Measurements from ENCODE around the gene MALRD1. TPM values are rescaled to one million over a fixed set of nuclear protein-coding genes. Genes with fewer than 3 reads are reported as not detected.

The MALRD1 gene
- total and polyA plus RNA-seq, 2 of the 8 experiments (the other 6 are each of a cell fraction or from before 2014, with no cell fraction given), result 0.32 to 0.35 TPM

DNA sequence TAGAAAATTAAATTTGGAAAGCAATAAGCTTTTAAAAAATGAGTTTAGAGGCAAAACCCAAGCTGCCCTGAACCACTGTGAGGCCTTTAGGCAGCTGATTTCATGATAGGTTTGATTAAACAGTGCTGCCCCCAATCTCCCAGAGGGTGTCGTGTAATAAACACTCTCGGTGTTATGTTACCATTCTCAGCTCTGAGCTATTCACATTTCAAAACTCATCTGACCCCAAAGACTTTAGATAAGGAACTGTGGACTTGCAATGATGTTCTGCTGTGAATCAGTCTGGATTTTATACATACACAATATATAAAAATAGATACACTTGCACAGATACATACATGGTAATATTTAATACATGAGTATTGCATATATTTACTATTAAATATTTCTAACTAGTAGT is 120.4 kb downstream of the MALRD1 start:
- ChIA-PET CTCF (ENCODE audit: partially characterized antibody) (interaction anchor here (0.6 to 2.3 kb wide), 23 partner anchors 9 to 480 kb away, joined by 3 to 16 read pairs (median 3); no protein-coding TSS in a partner anchor), POLR2A (ENCODE audit: partially characterized antibody) (no interaction called here)
- Histone ChIP-seq H3K36me3 (ENCODE audit: control insufficient read depth in 2 of 4, insufficient read depth in 4 of 4, low read length in 3 of 4) (no peaks in the 10 kb centered on the region), H2AFZ (ENCODE audit: low read length) (no peak overlapping the region), H4K8ac (ENCODE audit: extremely low read depth, insufficient read depth, low read length) (no peak overlapping the region), H3K4me1 (replicated peaks in 1 of 4; ENCODE audit: control insufficient read depth in 3 of 4, insufficient read depth in 4 of 4, low read length in 3 of 4) (no peaks in the 10 kb centered on the region; a peak in 1 of 7 replicates), H2BK15ac (ENCODE audit: low read length) (no peak overlapping the region), H4K91ac (replicated peaks; ENCODE audit: insufficient read length, low read length) (no peak overlapping the region), H3K4ac (replicated peaks; ENCODE audit: insufficient read length, low read depth, low read length) (no peak overlapping the region), H3K79me1 (ENCODE audit: low read depth, low read length) (no peaks in the 10 kb centered on the region), H2BK5ac (ENCODE audit: low read depth, low read length) (no peak overlapping the region), H2BK120ac (replicated peaks; ENCODE audit: low read depth, low read length) (no peak overlapping the region), H4K5ac (ENCODE audit: insufficient read length, low read depth, low read length) (no peak overlapping the region), H3K79me2 (ENCODE audit: control insufficient read depth in 1 of 2, insufficient read depth in 2 of 2, low read length in 2 of 2) (no peaks in the 10 kb centered on the region), H4K20me1 (replicated peaks in 1 of 2; ENCODE audit: control insufficient read depth in 1 of 2, insufficient read depth in 2 of 2, low read length in 2 of 2) (no peaks in the 10 kb centered on the region), H3K23ac (ENCODE audit: insufficient read length) (no peak overlapping the region), H2BK20ac (ENCODE audit: low read length) (no peak overlapping the region), H2BK12ac (ENCODE audit: low read depth, low read length) (no peak overlapping the region), H2AK5ac (ENCODE audit: low read depth, low read length) (no peak overlapping the region), H3K27ac (ENCODE audit: low read depth, low read length) (no peak overlapping the region), H3K9ac (replicated peaks in 1 of 4; ENCODE audit: extremely low read depth in 1 of 4, low read depth in 3 of 4, low read length in 3 of 4) (no peak overlapping the region), H3K27me3 (replicated peaks in 1 of 4; ENCODE audit: control insufficient read depth in 3 of 4, extremely low read depth in 1 of 4, insufficient read depth in 3 of 4, low read length in 3 of 4) (no peaks in the 10 kb centered on the region), H3K14ac (ENCODE audit: insufficient read length) (no peak overlapping the region), H3K4me2 (ENCODE audit: insufficient read depth in 1 of 2, low read depth in 2 of 2, low read length in 2 of 2) (no peak overlapping the region), H3K18ac (ENCODE audit: extremely low read depth, low read length) (no peak overlapping the region), H3K9me3 (ENCODE audit: insufficient read depth in 2 of 2, low read depth in 1 of 2, low read length in 1 of 2) (no peaks in the 10 kb centered on the region), H3K4me3 (ENCODE audit: extremely low read depth in 1 of 4, insufficient read depth in 2 of 4, low read depth in 3 of 4, low read length in 4 of 4) (no peak overlapping the region), H3K56ac (replicated peaks; ENCODE audit: insufficient read length, low read depth, low read length) (no peak overlapping the region), H3K23me2 (ENCODE audit: low read depth, low read length) (no peaks in the 10 kb centered on the region)
- WGBS, 2 experiments (ENCODE audit: extremely low coverage in 1 of 2, insufficient coverage in 1 of 2, insufficient read length in 1 of 2, insufficient replicate concordance in 2 of 2, low coverage in 1 of 2, low lambda C conversion rate in 2 of 2, missing lambda C conversion rate in 1 of 2), result 98% methylated on average over 2 of the region's 2 CpGs; no CpG with 5 or more reads in 1 of the 2 experiments
- no peak for TF ChIP-seq CHD2 (IDR thresholded peaks at IDR 0.05; ENCODE audit: low read length)
- TF ChIP-seq SP1 (IDR thresholded peaks at IDR 0.05; ENCODE audit: low read depth, low read length), result no peak
- no peak for TF ChIP-seq TAF7 (optimal IDR thresholded peaks at IDR 0.05; ENCODE audit: borderline replicate concordance, low read depth, low read length)
- no peak for TF ChIP-seq SIRT6 (IDR thresholded peaks at IDR 0.05; ENCODE audit: low read length)
- TF ChIP-seq PHF8 (conservative IDR thresholded peaks at IDR 0.05; ENCODE audit: low read depth, low read length), result no peak
- FAIRE-seq (no peak), DNase-seq (ENCODE audit: low read depth in 1 of 2, low spot score in 2 of 2) (no peak)
